Measurements from ENCODE around the gene GMPPB. TPM values are rescaled to one million over a fixed set of nuclear protein-coding genes. Genes with fewer than 3 reads are reported as not detected.

The GMPPB gene
- polyA plus RNA-seq, 3 donors = 14.7 to 17.6 (median 17.6) TPM

- no peak overlapping the region for H3K9ac ChIP-seq (ENCODE audit: insufficient read depth, low read length, poor library complexity, severe bottlenecking)
- no peaks in the 10 kb centered on the region for H3K79me2 ChIP-seq (ENCODE audit: insufficient read depth, low read length)
- WGBS (ENCODE audit: insufficient coverage) = 93% methylated on average over 4 of the region's 4 CpGs
- Mint-ChIP-seq H3K9me3 (peaks cover 0 to 6% (median 0%) of the 10 kb centered on the region in 7 donors), H3K27me3 (ENCODE audit: low read depth in 3 of 3) (peaks cover 12 to 18% (median 18%) of the 10 kb centered on the region in 3 donors), H3K4me1 (peaks cover 9% of the 10 kb centered on the region), H3K27ac (no peak overlapping the region), H3K36me3 (peaks cover 80 to 87% of the 10 kb centered on the region in 2 donors), H3K4me3 (no peak overlapping the region)
- H3K36me3 ChIP-seq (replicated peaks in 1 of 2; ENCODE audit: control insufficient read depth in 1 of 2, insufficient read depth in 2 of 2, low read length in 2 of 2) = peaks cover 74 to 82% of the 10 kb centered on the region in 2 donors
- peaks cover 0 to 3% of the 10 kb centered on the region in 2 donors for H3K4me1 ChIP-seq (ENCODE audit: control insufficient read depth in 1 of 2, insufficient read depth in 2 of 2, low read length in 2 of 2)
- H3K4me3 ChIP-seq (replicated peaks in 1 of 3; ENCODE audit: low read depth in 2 of 3, low read length in 3 of 3) = no peak overlapping the region
- H4K20me1 ChIP-seq (ENCODE audit: insufficient read depth, low read length) = peaks cover 6% of the 10 kb centered on the region
- peaks cover 0 to 15% of the 10 kb centered on the region in 2 donors for H3K27me3 ChIP-seq (ENCODE audit: control insufficient read depth in 2 of 2, insufficient read depth in 2 of 2, low read length in 2 of 2)
- no peak overlapping the region for H2AFZ ChIP-seq (ENCODE audit: insufficient read depth, low read depth, low read length, poor library complexity, severe bottlenecking)
- no peak for TF ChIP-seq CTCF (IDR thresholded peaks at IDR 0.05)
- intact Hi-C loops (cut with micrococcal nuclease) = no loop called here
- H3K4me2 ChIP-seq (replicated peaks; ENCODE audit: extremely low read depth, low read length, poor library complexity, severe bottlenecking) = no peak overlapping the region
- DNase-seq = no peak
- H3K9me3 ChIP-seq (replicated peaks in 1 of 2; ENCODE audit: control insufficient read depth in 1 of 2, insufficient read depth in 1 of 2, low read length in 2 of 2) = no peaks in the 10 kb centered on the region
- no peak overlapping the region for H3K27ac ChIP-seq (ENCODE audit: low read depth in 1 of 2, low read length in 2 of 2)
These were observed 42.2 kb downstream of the GMPPB start for GRCh38 chr3:49681543-49681942.

- peaks cover 0 to 12% of the 10 kb centered on the region in 2 donors for H3K27me3 ChIP-seq (ENCODE audit: control insufficient read depth in 2 of 2, insufficient read depth in 2 of 2, low read length in 2 of 2)
- H3K4me3 ChIP-seq (replicated peaks in 1 of 3; ENCODE audit: low read depth in 2 of 3, low read length in 3 of 3) = no peak overlapping the region
- intact Hi-C loops (cut with micrococcal nuclease) = no loop called here
- H2AFZ ChIP-seq (ENCODE audit: insufficient read depth, low read depth, low read length, poor library complexity, severe bottlenecking) = no peak overlapping the region
- H3K9me3 ChIP-seq (replicated peaks in 1 of 2; ENCODE audit: control insufficient read depth in 1 of 2, insufficient read depth in 1 of 2, low read length in 2 of 2) = no peaks in the 10 kb centered on the region
- H3K4me1 Mint-ChIP-seq = peaks cover 8% of the 10 kb centered on the region
- no peak overlapping the region for H3K27ac ChIP-seq (ENCODE audit: low read depth in 1 of 2, low read length in 2 of 2)
- no peaks in the 10 kb centered on the region for H3K79me2 ChIP-seq (ENCODE audit: insufficient read depth, low read length)
- no peak overlapping the region for H3K27ac Mint-ChIP-seq
- TF ChIP-seq CTCF (IDR thresholded peaks at IDR 0.05) = no peak
- no peak overlapping the region for H3K9ac ChIP-seq (ENCODE audit: insufficient read depth, low read length, poor library complexity, severe bottlenecking)
- H3K27me3 Mint-ChIP-seq (ENCODE audit: low read depth in 3 of 3) = peaks cover 9 to 15% (median 14%) of the 10 kb centered on the region in 3 donors
- H4K20me1 ChIP-seq (ENCODE audit: insufficient read depth, low read length) = peaks cover 6% of the 10 kb centered on the region
- peaks cover 0 to 6% (median 0%) of the 10 kb centered on the region in 7 donors for H3K9me3 Mint-ChIP-seq
- H3K4me2 ChIP-seq (replicated peaks; ENCODE audit: extremely low read depth, low read length, poor library complexity, severe bottlenecking) = no peak overlapping the region
- WGBS (ENCODE audit: insufficient coverage) = no CpG with 5 or more reads among the region's 2 CpGs
- H3K4me3 Mint-ChIP-seq = no peak overlapping the region
- DNase-seq = no peak
- peaks cover 83 to 90% of the 10 kb centered on the region in 2 donors for H3K36me3 Mint-ChIP-seq
- H3K36me3 ChIP-seq (replicated peaks in 1 of 2; ENCODE audit: control insufficient read depth in 1 of 2, insufficient read depth in 2 of 2, low read length in 2 of 2) = peaks cover 77 to 86% of the 10 kb centered on the region in 2 donors
- H3K4me1 ChIP-seq (ENCODE audit: control insufficient read depth in 1 of 2, insufficient read depth in 2 of 2, low read length in 2 of 2) = no peaks in the 10 kb centered on the region
These were observed 42.6 kb downstream of the GMPPB start for GRCh38 chr3:49681232-49681522.

Measured in CD14-positive monocyte (primary cell).